GM23338 (cell line): Measurements from ENCODE around the gene TLNRD1. TPM values are rescaled to one million over a fixed set of nuclear protein-coding genes. Genes with fewer than 3 reads are reported as not detected.

ENCODE experiments used
- ATAC-seq: fragments of 200-7000 bp; cut with Tn5 transposase; 3 replicates; pipeline ENCODE4 v1.9.1; 2020
- DNase-seq: peaks from one replicate; pipeline ENCODE4 v3.0.0-alpha.2; 2015; ENCODE audit warnings: low spot score
- H2AFZ ChIP-seq: fragments of 200-600 bp; sonication (generic); 2 replicates; pipeline ENCODE4 v1.8.0; 2016; ENCODE audit warnings: antibody characterized with exemption, mild to moderate bottlenecking, moderate library complexity
- H3F3A ChIP-seq: fragments of 200-600 bp; sonication (generic); replicated peaks from 2 replicates; pipeline ENCODE4 v1.8.0; 2017; ENCODE audit warnings: antibody characterized with exemption, mixed run types, low read depth
- H3K27ac ChIP-seq: fragments of 200-600 bp; sonication (generic); 2 replicates; pipeline ENCODE4 v1.6.1; 2016; ENCODE audit warnings: low read depth
- H3K27me3 ChIP-seq: fragments of 200-600 bp; sonication (generic); 2 replicates; pipeline ENCODE4 v1.8.0; 2016; ENCODE audit warnings: mild to moderate bottlenecking, mixed run types, moderate library complexity; ENCODE audit not compliant: insufficient read depth
- H3K36me3 ChIP-seq: fragments of 200-600 bp; sonication (generic); 2 replicates; pipeline ENCODE4 v1.8.0; 2016; ENCODE audit warnings: mild to moderate bottlenecking; ENCODE audit not compliant: insufficient read depth
- H3K4me1 ChIP-seq: fragments of 200-600 bp; sonication (generic); 2 replicates; pipeline ENCODE4 v1.8.0; 2016; ENCODE audit warnings: mild to moderate bottlenecking, moderate library complexity; ENCODE audit not compliant: insufficient read depth
- H3K4me2 ChIP-seq: fragments of 200-600 bp; sonication (generic); 2 replicates; pipeline ENCODE4 v1.7.1; 2017; ENCODE audit warnings: mixed run types
- H3K4me3 ChIP-seq: fragments of 200-600 bp; sonication (generic); 2 replicates; pipeline ENCODE4 v1.6.1; 2016; ENCODE audit warnings: mixed run types
- H3K79me2 ChIP-seq: fragments of 200-600 bp; sonication (generic); replicated peaks from 2 replicates; pipeline ENCODE4 v1.8.0; 2017; ENCODE audit warnings: mild to moderate bottlenecking; ENCODE audit not compliant: insufficient read depth
- H3K9me2 ChIP-seq: fragments of 200-600 bp; sonication (generic); 2 replicates; pipeline ENCODE4 v1.8.0; 2017; ENCODE audit not compliant: insufficient read depth
- H4K20me1 ChIP-seq: fragments of 200-600 bp; sonication (generic); replicated peaks from 2 replicates; pipeline ENCODE4 v1.8.0; 2017; ENCODE audit warnings: mild to moderate bottlenecking; ENCODE audit not compliant: insufficient read depth
- H3K27ac Mint-ChIP-seq: 2 replicates; pipeline ENCODE4 v1.8.0; 2020; ENCODE audit warnings: inconsistent platforms, mild to moderate bottlenecking, moderate library complexity, mixed read lengths
- H3K27me3 Mint-ChIP-seq: 3 replicates; pipeline ENCODE4 v1.8.0; 2022; ENCODE audit warnings: low read depth, mild to moderate bottlenecking, moderate library complexity, mixed read lengths, inconsistent platforms; ENCODE audit not compliant: insufficient read depth, poor library complexity
- H3K36me3 Mint-ChIP-seq: 3 replicates; pipeline ENCODE4 v1.8.0; 2021; ENCODE audit warnings: low read depth, mild to moderate bottlenecking, inconsistent platforms, moderate library complexity, mixed read lengths
- H3K4me1 Mint-ChIP-seq: 3 replicates; pipeline ENCODE4 v1.8.0; 2020; ENCODE audit warnings: mild to moderate bottlenecking, inconsistent platforms, mixed read lengths
- H3K4me3 Mint-ChIP-seq: 3 replicates; pipeline ENCODE4 v1.8.0; 2021; ENCODE audit warnings: moderate library complexity, mild to moderate bottlenecking, inconsistent platforms, mixed read lengths
- H3K9me3 Mint-ChIP-seq: 3 replicates; pipeline ENCODE4 v1.8.0; 2020; ENCODE audit warnings: moderate library complexity, mild to moderate bottlenecking, inconsistent platforms, mixed read lengths
- CREB1 ChIP-seq: fragments of 250-450 bp; sonication (Bioruptor Pico); IDR thresholded peaks from 2 replicates; pipeline ENCODE4 v1.5.0; 2020; ENCODE audit warnings: low read depth, mild to moderate bottlenecking, moderate library complexity
- ETS1 ChIP-seq: IDR thresholded peaks from 2 replicates; pipeline ENCODE4 v1.6.1; 2016; ENCODE audit warnings: antibody characterized with exemption
- EZH2 ChIP-seq: fragments of 200-600 bp; sonication (generic); IDR thresholded peaks from one replicate; pipeline ENCODE4 v1.8.0; 2017; ENCODE audit warnings: antibody characterized with exemption, mild to moderate bottlenecking, low read depth; ENCODE audit not compliant: unreplicated experiment
- JUNB ChIP-seq: IDR thresholded peaks from one replicate; pipeline ENCODE4 v1.6.1; 2016; ENCODE audit warnings: antibody characterized with exemption; ENCODE audit not compliant: unreplicated experiment
- NANOG ChIP-seq: IDR thresholded peaks from 2 replicates; pipeline ENCODE4 v1.6.1; 2016; ENCODE audit warnings: antibody characterized with exemption, borderline replicate concordance
- REST ChIP-seq: IDR thresholded peaks from one replicate; pipeline ENCODE4 v1.6.1; 2018; ENCODE audit warnings: antibody characterized with exemption; ENCODE audit not compliant: unreplicated experiment
- STAT1 ChIP-seq: IDR thresholded peaks from one replicate; pipeline ENCODE4 v1.6.1; 2016; ENCODE audit warnings: antibody characterized with exemption; ENCODE audit not compliant: unreplicated experiment
- ZNF114 ChIP-seq: fragments of 250-450 bp; sonication (Bioruptor Pico); IDR thresholded peaks from 2 replicates; pipeline ENCODE4 v1.5.0; 2020; ENCODE audit warnings: mild to moderate bottlenecking, moderate library complexity
- ZNF462 ChIP-seq: fragments of 250-450 bp; sonication (Bioruptor Pico); IDR thresholded peaks from 2 replicates; pipeline ENCODE4 v1.5.0; 2020; ENCODE audit warnings: mild to moderate bottlenecking, moderate library complexity
- polyA plus RNA-seq: library from polyadenylated mRNA; unstranded; fragments of >200 nt; fragmentation: Nextera tagmentation; extraction: Ambion mirVana; gene quantifications from 2 replicates; pipeline ENCODE4 v1.2.1, GENCODE V29; 2016
- total RNA-seq: library from RNA; depleted of rRNA; stranded (reverse); fragments of >200 nt; shearing (Covaris generic); gene quantifications from 2 replicates; pipeline ENCODE4 v1.2.3, GENCODE V29; 2014

Gene TLNRD1
- total and polyA plus RNA-seq, 2 experiments from 2014 or later = 6.7 to 27.3 TPM

- H3K36me3 ChIP-seq = no peaks in the 10 kb centered on the region
- no peak for DNase-seq
- no peak overlapping the region for H3K4me3 ChIP-seq
- no peak overlapping the region for H3K27ac Mint-ChIP-seq
- no peaks in the 10 kb centered on the region for H3K4me1 Mint-ChIP-seq
- TF ChIP-seq REST (no peak), ETS1 (no peak), STAT1 (no peak), ZNF114 (no peak), ZNF462 (CRISPR knock-in tag) (no peak), JUNB (no peak), NANOG (no peak), CREB1 (CRISPR knock-in tag) (no peak), EZH2 (no peak)
- peaks cover 1% of the 10 kb centered on the region for H3K27me3 Mint-ChIP-seq
- H3K9me2 ChIP-seq = no peaks in the 10 kb centered on the region
- no peaks in the 10 kb centered on the region for H3F3A ChIP-seq
- no peak overlapping the region for H3K4me2 ChIP-seq
- H3K36me3 Mint-ChIP-seq = no peaks in the 10 kb centered on the region
- no peak overlapping the region for H2AFZ ChIP-seq
- H3K79me2 ChIP-seq = no peaks in the 10 kb centered on the region
- no peak overlapping the region for H3K4me3 Mint-ChIP-seq
- no peaks in the 10 kb centered on the region for H3K27me3 ChIP-seq
- no peak overlapping the region for H3K27ac ChIP-seq
- no peak for ATAC-seq
- H3K9me3 Mint-ChIP-seq = no peaks in the 10 kb centered on the region
- no peaks in the 10 kb centered on the region for H4K20me1 ChIP-seq
- H3K4me1 ChIP-seq = no peaks in the 10 kb centered on the region; the same call in 1 of the 2 replicates
These were observed 45.6 kb downstream of the TLNRD1 start for GRCh38 chr15:81046290-81046689.
